DLD1 (cell line): ENCODE results near the gene BIRC7.

ENCODE experiments used
- in situ Hi-C: cut with HindIII; loops from 2 replicates; pipeline ENCODE4 v1.10.0; 2017; ENCODE audit warnings: low sequenced_read_pairs

Gene BIRC7

GRCh38 chr20:63223826-63224207 is 11.9 kb upstream of the BIRC7 start:
- in situ Hi-C loops = loop anchor here (5.0 kb wide), 2 partner anchors 53 to 162 kb away; no protein-coding TSS in a partner anchor

GRCh38 chr20:63224412-63225081 is 11.2 kb upstream of the BIRC7 start:
- in situ Hi-C loops = loop anchor here (5.0 kb wide), 2 partner anchors 53 to 162 kb away; no protein-coding TSS in a partner anchor

GRCh38 chr20:63225082-63225454 is 10.6 kb upstream of the BIRC7 start:
- in situ Hi-C loops = no loop called here

- in situ Hi-C loops = no loop called here
Measured at GRCh38 chr20:63226042-63226943, 9.4 kb upstream of the BIRC7 start.

- in situ Hi-C loops = no loop called here
Measured at GRCh38 chr20:63227260-63227659, 8.4 kb upstream of the BIRC7 start.

- in situ Hi-C loops = no loop called here
Measured at GRCh38 chr20:63228806-63229205, 6.9 kb upstream of the BIRC7 start.

GRCh38 chr20:63230800-63231268 is 4.9 kb upstream of the BIRC7 start:
- in situ Hi-C loops = no loop called here

GRCh38 chr20:63232235-63233060 is 3.3 kb upstream of the BIRC7 start:
- in situ Hi-C loops = no loop called here

- in situ Hi-C loops = no loop called here
Measured at GRCh38 chr20:63233061-63233344, 2.7 kb upstream of the BIRC7 start.

GRCh38 chr20:63233924-63234323 is 1.8 kb upstream of the BIRC7 start:
- in situ Hi-C loops = no loop called here

GRCh38 chr20:63234693-63235398 is 859 bp upstream of the BIRC7 start:
- in situ Hi-C loops = no loop called here

- in situ Hi-C loops = no loop called here
Measured at GRCh38 chr20:63236116-63236837, 572 bp downstream of the BIRC7 start.

- in situ Hi-C loops = no loop called here
Measured at GRCh38 chr20:63238031-63238430, 2.3 kb downstream of the BIRC7 start.

GRCh38 chr20:63238514-63239125 is 2.9 kb downstream of the BIRC7 start:
- in situ Hi-C loops = no loop called here

- in situ Hi-C loops = no loop called here
Measured at GRCh38 chr20:63239431-63239830, 3.7 kb downstream of the BIRC7 start.

- in situ Hi-C loops = no loop called here
Measured at GRCh38 chr20:63240004-63240403, 4.3 kb downstream of the BIRC7 start.

GRCh38 chr20:63241272-63241671 is 5.6 kb downstream of the BIRC7 start:
- in situ Hi-C loops = no loop called here

- in situ Hi-C loops = no loop called here
Measured at GRCh38 chr20:63242736-63243135, 7.0 kb downstream of the BIRC7 start.

GRCh38 chr20:63243604-63244247 is 8.0 kb downstream of the BIRC7 start:
- in situ Hi-C loops = no loop called here
